GM23338 (cell line): ENCODE results near the gene CACUL1.

Source experiments
- EZH2 ChIP-seq: fragments of 200-600 bp; sonication (generic); IDR thresholded peaks from one replicate; pipeline ENCODE4 v1.8.0; 2017; ENCODE audit warnings: antibody characterized with exemption, mild to moderate bottlenecking, low read depth; ENCODE audit not compliant: unreplicated experiment
- POLR2AphosphoS5 ChIP-seq: IDR thresholded peaks from 2 replicates; pipeline ENCODE4 v1.6.1; 2016; ENCODE audit warnings: antibody characterized with exemption, low read depth
- STAT1 ChIP-seq: IDR thresholded peaks from one replicate; pipeline ENCODE4 v1.6.1; 2016; ENCODE audit warnings: antibody characterized with exemption; ENCODE audit not compliant: unreplicated experiment
- ZNF114 ChIP-seq: fragments of 250-450 bp; sonication (Bioruptor Pico); IDR thresholded peaks from 2 replicates; pipeline ENCODE4 v1.5.0; 2020; ENCODE audit warnings: mild to moderate bottlenecking, moderate library complexity
- TF ChIP-seq, protein P1 (sequence below), 2 experiments: fragments of 200-600 bp in 1 of 2; sonication (generic) in 1 of 2; conservative IDR thresholded peaks; 2 replicates each; pipeline versions ENCODE4 v1.5.1 to v1.6.1; 2016 to 2017; ENCODE audit warnings: antibody characterized with exemption in 2 of 2, low read depth in 2 of 2, mild to moderate bottlenecking in 2 of 2, moderate library complexity in 1 of 2

DNA sequence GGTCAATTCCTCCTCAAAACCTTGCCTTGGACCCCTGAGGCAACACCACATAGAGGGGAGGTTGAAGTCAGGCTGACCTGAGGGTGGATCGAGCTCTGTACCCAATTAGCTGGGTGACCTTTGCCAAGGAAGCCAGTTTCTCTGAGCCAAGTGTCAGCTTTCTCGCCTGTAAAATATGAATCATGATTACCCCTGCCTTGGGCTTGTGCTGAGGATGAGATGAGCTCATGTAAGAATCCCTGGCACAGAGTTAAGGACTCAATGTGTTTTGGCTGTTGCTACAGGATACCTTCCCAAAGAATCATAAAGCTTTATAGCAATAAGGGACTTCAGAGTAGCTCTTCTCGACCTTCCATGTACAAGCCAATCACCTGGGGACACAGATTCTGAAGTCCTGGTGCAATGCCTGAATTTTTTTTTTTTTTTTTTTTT is 43.5 kb upstream of the CACUL1 start:
- TF ChIP-seq STAT1 (no peak), POLR2AphosphoS5 (no peak), EZH2 (no peak), ZNF114 (CRISPR knock-in tag) (no peak)
- TF ChIP-seq, protein P1, sequence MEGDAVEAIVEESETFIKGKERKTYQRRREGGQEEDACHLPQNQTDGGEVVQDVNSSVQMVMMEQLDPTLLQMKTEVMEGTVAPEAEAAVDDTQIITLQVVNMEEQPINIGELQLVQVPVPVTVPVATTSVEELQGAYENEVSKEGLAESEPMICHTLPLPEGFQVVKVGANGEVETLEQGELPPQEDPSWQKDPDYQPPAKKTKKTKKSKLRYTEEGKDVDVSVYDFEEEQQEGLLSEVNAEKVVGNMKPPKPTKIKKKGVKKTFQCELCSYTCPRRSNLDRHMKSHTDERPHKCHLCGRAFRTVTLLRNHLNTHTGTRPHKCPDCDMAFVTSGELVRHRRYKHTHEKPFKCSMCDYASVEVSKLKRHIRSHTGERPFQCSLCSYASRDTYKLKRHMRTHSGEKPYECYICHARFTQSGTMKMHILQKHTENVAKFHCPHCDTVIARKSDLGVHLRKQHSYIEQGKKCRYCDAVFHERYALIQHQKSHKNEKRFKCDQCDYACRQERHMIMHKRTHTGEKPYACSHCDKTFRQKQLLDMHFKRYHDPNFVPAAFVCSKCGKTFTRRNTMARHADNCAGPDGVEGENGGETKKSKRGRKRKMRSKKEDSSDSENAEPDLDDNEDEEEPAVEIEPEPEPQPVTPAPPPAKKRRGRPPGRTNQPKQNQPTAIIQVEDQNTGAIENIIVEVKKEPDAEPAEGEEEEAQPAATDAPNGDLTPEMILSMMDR (conservative IDR thresholded peaks at IDR 0.05; ENCODE audit: low read depth in 2 of 2) = no peak
